ENCODE measurements around the gene TMEM164. TPM values are rescaled to one million over a fixed set of nuclear protein-coding genes. Genes with fewer than 3 reads are reported as not detected.
A peak's percentile ranks its signal among the peaks of the same experiment; 100 is the strongest.

The TMEM164 gene
- total RNA-seq, 1 experiment from 2014 or later = 26.2 TPM

GRCh38 chrX:110214684-110215083, 211.8 kb downstream of the TMEM164 start:
- H3K36me3 Mint-ChIP-seq (ENCODE audit: insufficient read depth, unreplicated experiment) = no peaks in the 10 kb centered on the region
- ChIA-PET POLR2A (no interaction called here), CTCF (no interaction called here)
- H3K4me1 ChIP-seq = peaks cover 13% of the 10 kb centered on the region
- intact Hi-C loops (cut with micrococcal nuclease; ENCODE audit: unreplicated experiment) = loop anchor here (5.0 to 10.0 kb wide), 2 partner anchors 60 to 103 kb away; partner anchors contain the start of gene AMMECR1
- no peaks in the 10 kb centered on the region for H3K36me3 ChIP-seq (ENCODE audit: control insufficient read depth, insufficient read depth, low read length)
- H3K4me1 Mint-ChIP-seq (ENCODE audit: low read depth, unreplicated experiment) = peaks cover 6% of the 10 kb centered on the region
- no peaks in the 10 kb centered on the region for H3K9me3 ChIP-seq
- no peak overlapping the region for H3K27ac Mint-ChIP-seq (ENCODE audit: unreplicated experiment)
- H3K4me3 Mint-ChIP-seq (ENCODE audit: unreplicated experiment) = no peak overlapping the region
- TF ChIP-seq, protein P1, sequence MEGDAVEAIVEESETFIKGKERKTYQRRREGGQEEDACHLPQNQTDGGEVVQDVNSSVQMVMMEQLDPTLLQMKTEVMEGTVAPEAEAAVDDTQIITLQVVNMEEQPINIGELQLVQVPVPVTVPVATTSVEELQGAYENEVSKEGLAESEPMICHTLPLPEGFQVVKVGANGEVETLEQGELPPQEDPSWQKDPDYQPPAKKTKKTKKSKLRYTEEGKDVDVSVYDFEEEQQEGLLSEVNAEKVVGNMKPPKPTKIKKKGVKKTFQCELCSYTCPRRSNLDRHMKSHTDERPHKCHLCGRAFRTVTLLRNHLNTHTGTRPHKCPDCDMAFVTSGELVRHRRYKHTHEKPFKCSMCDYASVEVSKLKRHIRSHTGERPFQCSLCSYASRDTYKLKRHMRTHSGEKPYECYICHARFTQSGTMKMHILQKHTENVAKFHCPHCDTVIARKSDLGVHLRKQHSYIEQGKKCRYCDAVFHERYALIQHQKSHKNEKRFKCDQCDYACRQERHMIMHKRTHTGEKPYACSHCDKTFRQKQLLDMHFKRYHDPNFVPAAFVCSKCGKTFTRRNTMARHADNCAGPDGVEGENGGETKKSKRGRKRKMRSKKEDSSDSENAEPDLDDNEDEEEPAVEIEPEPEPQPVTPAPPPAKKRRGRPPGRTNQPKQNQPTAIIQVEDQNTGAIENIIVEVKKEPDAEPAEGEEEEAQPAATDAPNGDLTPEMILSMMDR (IDR thresholded peaks at IDR 0.05; ENCODE audit: insufficient read depth in 1 of 2, low read depth in 1 of 2, low read length in 1 of 2, severe bottlenecking in 1 of 2, unreplicated experiment in 1 of 2) = no peak
- BruUV-seq (replicated peaks) = no TSS peak
- H3K4me3 ChIP-seq (ENCODE audit: low read depth, low read length) = no peak overlapping the region
- no peak for DNase-seq
- no peaks in the 10 kb centered on the region for H3K27me3 ChIP-seq (replicated peaks; ENCODE audit: control insufficient read depth, insufficient read depth, low read length)
- no peaks in the 10 kb centered on the region for H3K27me3 Mint-ChIP-seq (ENCODE audit: insufficient read depth, unreplicated experiment)
- no peaks in the 10 kb centered on the region for H3K9me3 Mint-ChIP-seq (ENCODE audit: unreplicated experiment)

DNA sequence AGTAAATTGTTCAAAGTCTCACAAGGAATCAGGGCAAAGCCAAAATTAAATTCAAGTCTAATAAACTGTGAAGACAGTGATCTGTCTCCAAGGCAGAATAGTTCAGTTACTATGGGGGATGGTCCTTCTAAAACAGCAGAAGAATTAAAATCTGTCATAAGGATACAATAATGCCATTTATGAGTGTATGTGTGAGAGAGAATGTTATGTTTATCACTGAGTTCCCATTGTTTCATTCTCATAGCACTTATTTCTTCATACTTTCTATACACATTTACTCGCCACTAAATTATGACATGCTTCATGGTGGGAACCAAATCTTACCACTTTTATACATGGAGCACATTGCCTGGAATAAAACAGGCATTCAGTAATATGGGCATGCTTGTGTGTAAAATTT, 212.5 kb downstream of the TMEM164 start:
- Mint-ChIP-seq H3K4me3 (ENCODE audit: unreplicated experiment) (peak overlapping the region; percentile 19), H3K36me3 (ENCODE audit: insufficient read depth, unreplicated experiment) (no peaks in the 10 kb centered on the region), H3K27ac (ENCODE audit: unreplicated experiment) (no peak overlapping the region), H3K9me3 (ENCODE audit: unreplicated experiment) (no peaks in the 10 kb centered on the region), H3K27me3 (ENCODE audit: insufficient read depth, unreplicated experiment) (no peaks in the 10 kb centered on the region), H3K4me1 (ENCODE audit: low read depth, unreplicated experiment) (peaks cover 6% of the 10 kb centered on the region)
- ChIA-PET POLR2A (no interaction called here), CTCF (no interaction called here)
- Histone ChIP-seq H3K4me1 (peaks cover 13% of the 10 kb centered on the region), H3K9me3 (no peaks in the 10 kb centered on the region), H3K27me3 (replicated peaks; ENCODE audit: control insufficient read depth, insufficient read depth, low read length) (no peaks in the 10 kb centered on the region), H3K4me3 (ENCODE audit: low read depth, low read length) (no peak overlapping the region), H3K36me3 (ENCODE audit: control insufficient read depth, insufficient read depth, low read length) (no peaks in the 10 kb centered on the region)
- intact Hi-C loops (cut with micrococcal nuclease; ENCODE audit: unreplicated experiment) = loop anchor here (5.0 to 10.0 kb wide), 2 partner anchors 59 to 102 kb away; partner anchors contain the start of gene AMMECR1
- DNase-seq = no peak
- no TSS peak for BruUV-seq (replicated peaks)
- TF ChIP-seq, protein P1 (IDR thresholded peaks at IDR 0.05; ENCODE audit: insufficient read depth in 1 of 2, low read depth in 1 of 2, low read length in 1 of 2, severe bottlenecking in 1 of 2, unreplicated experiment in 1 of 2) = no peak

- Mint-ChIP-seq H3K9me3 (ENCODE audit: unreplicated experiment) (no peaks in the 10 kb centered on the region), H3K36me3 (ENCODE audit: insufficient read depth, unreplicated experiment) (no peaks in the 10 kb centered on the region), H3K4me3 (ENCODE audit: unreplicated experiment) (peak overlapping the region; percentile 19), H3K27me3 (ENCODE audit: insufficient read depth, unreplicated experiment) (no peaks in the 10 kb centered on the region), H3K27ac (ENCODE audit: unreplicated experiment) (no peak overlapping the region), H3K4me1 (ENCODE audit: low read depth, unreplicated experiment) (peaks cover 6% of the 10 kb centered on the region)
- TF ChIP-seq, protein P1 (IDR thresholded peaks at IDR 0.05; ENCODE audit: insufficient read depth in 1 of 2, low read depth in 1 of 2, low read length in 1 of 2, severe bottlenecking in 1 of 2, unreplicated experiment in 1 of 2) = no peak
- Histone ChIP-seq H3K4me3 (ENCODE audit: low read depth, low read length) (no peak overlapping the region), H3K9me3 (no peaks in the 10 kb centered on the region), H3K27me3 (replicated peaks; ENCODE audit: control insufficient read depth, insufficient read depth, low read length) (no peaks in the 10 kb centered on the region), H3K36me3 (ENCODE audit: control insufficient read depth, insufficient read depth, low read length) (no peaks in the 10 kb centered on the region), H3K4me1 (peaks cover 13% of the 10 kb centered on the region)
- POLR2A ChIA-PET = no interaction called here
- intact Hi-C loops (cut with micrococcal nuclease; ENCODE audit: unreplicated experiment) = loop anchor here (5.0 to 10.0 kb wide), 2 partner anchors 59 to 101 kb away; partner anchors contain the start of gene AMMECR1
- BruUV-seq (replicated peaks) = no TSS peak
- no peak for DNase-seq
- CTCF ChIA-PET = no interaction called here
These were observed 213.1 kb downstream of the TMEM164 start for GRCh38 chrX:110216027-110216426.
